Neural progenitor cell (in vitro differentiated cells): ENCODE results near the gene PYGM. TPM values are rescaled to one million over a fixed set of nuclear protein-coding genes. Genes with fewer than 3 reads are reported as not detected.

ENCODE experiments used
- DNase-seq: peaks from one replicate; pipeline ENCODE4 v3.0.0-alpha.2; 2016; ENCODE audit warnings: low spot score
- H2AFZ ChIP-seq: fragments of 200-600 bp; sonication (generic); replicated peaks from 2 replicates; pipeline ENCODE4 v1.6.1; 2016; ENCODE audit warnings: antibody characterized with exemption
- H3F3A ChIP-seq: fragments of 200-600 bp; sonication (generic); 2 replicates; pipeline ENCODE4 v1.6.1; 2016; ENCODE audit warnings: antibody characterized with exemption, low read depth
- H3K27ac ChIP-seq: fragments of 200-600 bp; sonication (generic); 2 replicates; pipeline ENCODE4 v1.5.1; 2016; ENCODE audit warnings: mild to moderate bottlenecking
- H3K27me3 ChIP-seq: fragments of 200-600 bp; sonication (generic); 2 replicates; pipeline ENCODE4 v1.6.1; 2016; ENCODE audit warnings: mild to moderate bottlenecking, moderate library complexity
- H3K36me3 ChIP-seq: fragments of 200-600 bp; sonication (generic); 2 replicates; pipeline ENCODE4 v1.5.1; 2016
- H3K4me1 ChIP-seq: fragments of 200-600 bp; sonication (generic); 2 replicates; pipeline ENCODE4 v1.6.1; 2016; ENCODE audit warnings: mixed run types
- H3K4me2 ChIP-seq: fragments of 200-600 bp; sonication (generic); 2 replicates; pipeline ENCODE4 v1.6.1; 2016
- H3K4me3 ChIP-seq: fragments of 200-600 bp; sonication (generic); 2 replicates; pipeline ENCODE4 v1.5.1; 2016
- H3K79me2 ChIP-seq: fragments of 200-600 bp; sonication (generic); 2 replicates; pipeline ENCODE4 v1.6.1; 2016; ENCODE audit warnings: low read depth
- H3K9ac ChIP-seq: fragments of 200-600 bp; sonication (generic); 2 replicates; pipeline ENCODE4 v1.6.1; 2016
- H3K9me3 ChIP-seq: fragments of 200-600 bp; sonication (generic); 2 replicates; pipeline ENCODE4 v1.5.1; 2016; ENCODE audit warnings: low read depth
- H4K20me1 ChIP-seq: fragments of 200-600 bp; sonication (generic); 2 replicates; pipeline ENCODE4 v1.6.1; 2016; ENCODE audit warnings: low read depth
- H3K27ac Mint-ChIP-seq: 3 replicates; pipeline ENCODE4 v1.8.0; 2021; ENCODE audit warnings: mixed read lengths
- H3K27me3 Mint-ChIP-seq: 2 replicates; pipeline ENCODE4 v1.8.0; 2022; ENCODE audit warnings: low read depth, mild to moderate bottlenecking, inconsistent platforms, moderate library complexity, mixed read lengths; ENCODE audit not compliant: insufficient read depth
- H3K36me3 Mint-ChIP-seq: 3 replicates; pipeline ENCODE4 v1.8.0; 2021; ENCODE audit warnings: mixed read lengths
- H3K4me1 Mint-ChIP-seq: 3 replicates; pipeline ENCODE4 v1.8.0; 2021; ENCODE audit warnings: mixed read lengths
- H3K4me3 Mint-ChIP-seq: 3 replicates; pipeline ENCODE4 v1.8.0; 2021; ENCODE audit warnings: mild to moderate bottlenecking, moderate library complexity, mixed read lengths
- H3K9me3 Mint-ChIP-seq: 3 replicates; pipeline ENCODE4 v1.8.0; 2020; ENCODE audit warnings: mixed read lengths
- CTCF ChIP-seq: fragments of 200-600 bp; sonication (generic); IDR thresholded peaks from 2 replicates; pipeline ENCODE4 v1.5.1; 2017; ENCODE audit warnings: antibody characterized with exemption, mild to moderate bottlenecking
- EZH2 ChIP-seq: fragments of 200-600 bp; sonication (generic); IDR thresholded peaks from 2 replicates; pipeline ENCODE4 v1.6.1; 2017; ENCODE audit warnings: antibody characterized with exemption, mild to moderate bottlenecking, moderate library complexity
- EZH2phosphoT487 ChIP-seq: fragments of 200-600 bp; sonication (generic); IDR thresholded peaks from 2 replicates; pipeline ENCODE4 v1.6.1; 2017; ENCODE audit warnings: antibody characterized with exemption
- total RNA-seq: library from RNA; depleted of rRNA; stranded (reverse); fragments of >200 nt; gene quantifications from 2 replicates; pipeline ENCODE4 v1.2.3, GENCODE V29; 2015; ENCODE audit warnings: low replicate concordance

The PYGM gene
- total RNA-seq, 1 donor from 2014 or later = 1.4 TPM

- Mint-ChIP-seq H3K36me3 (no peaks in the 10 kb centered on the region), H3K27me3 (peaks cover 29% of the 10 kb centered on the region), H3K9me3 (no peaks in the 10 kb centered on the region), H3K4me1 (peaks cover 19% of the 10 kb centered on the region), H3K4me3 (peak overlapping the region; percentile 87), H3K27ac (no peak overlapping the region)
- Histone ChIP-seq H3K36me3 (no peaks in the 10 kb centered on the region), H4K20me1 (peaks cover 34% of the 10 kb centered on the region), H3K4me1 (peaks cover 14% of the 10 kb centered on the region), H3K9ac (no peak overlapping the region), H3K79me2 (no peaks in the 10 kb centered on the region), H3K9me3 (no peaks in the 10 kb centered on the region), H3K27ac (no peak overlapping the region), H3K27me3 (peaks cover 66% of the 10 kb centered on the region), H2AFZ (peak overlapping the region; percentile 60), H3K4me3 (peak overlapping the region; percentile 62), H3F3A (peaks cover 50% of the 10 kb centered on the region), H3K4me2 (peak overlapping the region; percentile 88)
- DNase-seq = peak; percentile 85
- TF ChIP-seq EZH2 (no peak), CTCF (no peak), EZH2phosphoT487 (no peak)
Observed at GRCh38 chr11:64745521-64746328, 14.0 kb downstream of the PYGM start.

- H3K4me2 ChIP-seq = peak overlapping the region; percentile 88
- Mint-ChIP-seq H3K4me3 (peak overlapping the region; percentile 87), H3K9me3 (no peaks in the 10 kb centered on the region), H3K27ac (no peak overlapping the region), H3K36me3 (no peaks in the 10 kb centered on the region), H3K27me3 (peaks cover 34% of the 10 kb centered on the region), H3K4me1 (peaks cover 19% of the 10 kb centered on the region)
- H3K9ac ChIP-seq = no peak overlapping the region
- H4K20me1 ChIP-seq = peaks cover 34% of the 10 kb centered on the region
- peak overlapping the region; percentile 62 for H3K4me3 ChIP-seq
- peak overlapping the region; percentile 60 for H2AFZ ChIP-seq
- no peak overlapping the region for H3K27ac ChIP-seq
- DNase-seq = no peak
- H3K4me1 ChIP-seq = peaks cover 14% of the 10 kb centered on the region
- no peak for TF ChIP-seq EZH2
- no peak for TF ChIP-seq CTCF
- no peak for TF ChIP-seq EZH2phosphoT487
- H3K79me2 ChIP-seq = no peaks in the 10 kb centered on the region
- H3F3A ChIP-seq = peaks cover 50% of the 10 kb centered on the region
- H3K36me3 ChIP-seq = no peaks in the 10 kb centered on the region
- H3K9me3 ChIP-seq = no peaks in the 10 kb centered on the region
- peaks cover 72% of the 10 kb centered on the region for H3K27me3 ChIP-seq
Observed at GRCh38 chr11:64745189-64745520, 14.6 kb downstream of the PYGM start.

- peaks cover 77% of the 10 kb centered on the region for H3K27me3 ChIP-seq
- no peak overlapping the region for H3K9ac ChIP-seq
- H3K4me3 ChIP-seq = peak overlapping the region; percentile 62
- H3K4me3 Mint-ChIP-seq = peak overlapping the region; percentile 81
- peak; percentile 64 for DNase-seq
- TF ChIP-seq EZH2phosphoT487 (no peak), EZH2 (no peak), CTCF (no peak)
- no peak overlapping the region for H3K27ac ChIP-seq
- peak overlapping the region; percentile 60 for H2AFZ ChIP-seq
- peaks cover 50% of the 10 kb centered on the region for H3F3A ChIP-seq
- H3K36me3 ChIP-seq = no peaks in the 10 kb centered on the region
- no peaks in the 10 kb centered on the region for H3K79me2 ChIP-seq
- H3K27me3 Mint-ChIP-seq = peaks cover 35% of the 10 kb centered on the region
- H3K36me3 Mint-ChIP-seq = no peaks in the 10 kb centered on the region
- peaks cover 14% of the 10 kb centered on the region for H3K4me1 ChIP-seq
- H3K4me1 Mint-ChIP-seq = peaks cover 19% of the 10 kb centered on the region
- no peak overlapping the region for H3K27ac Mint-ChIP-seq
- H3K9me3 ChIP-seq = no peaks in the 10 kb centered on the region
- peaks cover 34% of the 10 kb centered on the region for H4K20me1 ChIP-seq
- H3K4me2 ChIP-seq = peak overlapping the region; percentile 88
- no peaks in the 10 kb centered on the region for H3K9me3 Mint-ChIP-seq
Observed at GRCh38 chr11:64744544-64745188, 15.1 kb downstream of the PYGM start.
